Vagina (tissue), 2 donors: ENCODE measurements around the gene ZBTB20. TPM values are rescaled to one million over a fixed set of nuclear protein-coding genes. Genes with fewer than 3 reads are reported as not detected.

Experiments
- DNase-seq, 2 donors: peaks; one replicate each; pipeline ENCODE4 v3.0.0-alpha.2; 2017; ENCODE audit errors: extremely low spot score in 2 of 2
- H3K27ac ChIP-seq: fragments of 200-600 bp; sonication (generic); one replicate; pipeline ENCODE4 v1.5.1; 2019
- H3K27me3 ChIP-seq: fragments of 200-600 bp; sonication (generic); one replicate; pipeline ENCODE4 v1.5.1; 2019
- H3K36me3 ChIP-seq, 2 donors: fragments of 200-600 bp; sonication (generic); one replicate each; pipeline ENCODE4 v1.5.1; 2017 to 2019
- H3K4me1 ChIP-seq: fragments of 200-600 bp; sonication (generic); one replicate; pipeline ENCODE4 v1.5.1; 2019
- H3K4me3 ChIP-seq, 2 donors: fragments of 200-600 bp; sonication (generic); 1 replicate in 1 of 2; 2 replicates in 1 of 2; pipeline ENCODE4 v1.5.1; 2016 to 2019
- H3K9me3 ChIP-seq: fragments of 200-600 bp; sonication (generic); one replicate; pipeline ENCODE4 v1.5.1; 2019
- POLR2A ChIP-seq, 2 donors: fragments of 450-650 bp; IDR thresholded peaks; one replicate each; pipeline ENCODE4 v1.6.1; 2017; ENCODE audit warnings: antibody characterized with exemption in 2 of 2, mild to moderate bottlenecking in 2 of 2, moderate library complexity in 2 of 2
- POLR2AphosphoS5 ChIP-seq, 2 donors: sonication (generic); formaldehyde crosslinking; IDR thresholded peaks; one replicate each; pipeline ENCODE4 v1.9.0; 2017; ENCODE audit warnings: antibody characterized with exemption in 2 of 2, mild to moderate bottlenecking in 2 of 2, low read depth in 1 of 2; ENCODE audit not compliant: insufficient read depth in 1 of 2
- intact Hi-C: fragments of 100-400 bp; cut with DNase I; formaldehyde crosslinking; loops from one replicate; pipeline ENCODE4 v1.15.1; 2023
- total RNA-seq: library from RNA; depleted of rRNA; stranded (reverse); fragments of >200 nt; gene quantifications from one replicate; pipeline ENCODE4 v1.2.3, GENCODE V29; 2016
- TF ChIP-seq, protein P1 (sequence below), 3 experiments: fragments of 450-650 bp in 2 of 3; fragments of 200-600 bp in 1 of 3; sonication (generic) in 1 of 3; IDR thresholded peaks; one replicate each; pipeline ENCODE4 v1.5.1; 2017 to 2019; ENCODE audit warnings: antibody characterized with exemption in 3 of 3, mild to moderate bottlenecking in 2 of 3, moderate library complexity in 2 of 3

The ZBTB20 gene
- total RNA-seq, 1 donor from 2014 or later = 64.8 TPM

DNA sequence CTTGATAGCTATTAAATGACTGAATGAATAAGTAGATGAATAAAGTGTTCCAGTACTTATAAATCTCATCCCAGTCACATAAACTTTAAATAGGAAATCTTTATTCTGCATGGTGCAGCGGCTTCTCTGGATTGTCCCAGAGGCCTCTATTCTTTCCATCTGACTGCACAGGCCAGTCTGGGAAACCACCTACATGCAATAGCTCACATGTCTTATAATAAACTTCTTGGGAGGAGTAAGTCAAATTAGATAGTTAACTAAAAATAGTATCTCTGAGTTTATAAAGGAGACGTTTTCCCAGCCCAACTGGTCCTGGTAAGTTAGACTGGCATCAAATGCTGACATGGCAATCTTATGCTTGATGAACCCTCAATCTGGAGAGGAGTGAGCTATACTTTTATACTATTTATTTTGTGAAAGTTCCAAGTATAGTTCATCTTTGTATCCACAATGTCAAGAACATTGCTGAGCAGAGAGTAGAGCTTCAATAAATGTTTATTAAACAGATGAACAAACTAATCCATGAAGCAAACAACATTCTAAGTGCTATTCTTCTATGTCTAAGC, 435.7 kb downstream of the ZBTB20 start:
- TF ChIP-seq POLR2A (IDR thresholded peaks at IDR 0.05) (no peak), POLR2AphosphoS5 (IDR thresholded peaks at IDR 0.05; ENCODE audit: insufficient read depth in 1 of 2, low read depth in 1 of 2) (no peak)
- TF ChIP-seq, protein P1, sequence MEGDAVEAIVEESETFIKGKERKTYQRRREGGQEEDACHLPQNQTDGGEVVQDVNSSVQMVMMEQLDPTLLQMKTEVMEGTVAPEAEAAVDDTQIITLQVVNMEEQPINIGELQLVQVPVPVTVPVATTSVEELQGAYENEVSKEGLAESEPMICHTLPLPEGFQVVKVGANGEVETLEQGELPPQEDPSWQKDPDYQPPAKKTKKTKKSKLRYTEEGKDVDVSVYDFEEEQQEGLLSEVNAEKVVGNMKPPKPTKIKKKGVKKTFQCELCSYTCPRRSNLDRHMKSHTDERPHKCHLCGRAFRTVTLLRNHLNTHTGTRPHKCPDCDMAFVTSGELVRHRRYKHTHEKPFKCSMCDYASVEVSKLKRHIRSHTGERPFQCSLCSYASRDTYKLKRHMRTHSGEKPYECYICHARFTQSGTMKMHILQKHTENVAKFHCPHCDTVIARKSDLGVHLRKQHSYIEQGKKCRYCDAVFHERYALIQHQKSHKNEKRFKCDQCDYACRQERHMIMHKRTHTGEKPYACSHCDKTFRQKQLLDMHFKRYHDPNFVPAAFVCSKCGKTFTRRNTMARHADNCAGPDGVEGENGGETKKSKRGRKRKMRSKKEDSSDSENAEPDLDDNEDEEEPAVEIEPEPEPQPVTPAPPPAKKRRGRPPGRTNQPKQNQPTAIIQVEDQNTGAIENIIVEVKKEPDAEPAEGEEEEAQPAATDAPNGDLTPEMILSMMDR (IDR thresholded peaks at IDR 0.05) = no peak
- intact Hi-C loops = no loop called here

GRCh38 chr3:114709102-114709501, 438.0 kb downstream of the ZBTB20 start:
- no peaks in the 10 kb centered on the region for H3K4me1 ChIP-seq
- H3K27ac ChIP-seq = no peak overlapping the region
- intact Hi-C loops = no loop called here
- H3K9me3 ChIP-seq = no peaks in the 10 kb centered on the region
- no peaks in the 10 kb centered on the region for H3K27me3 ChIP-seq
- H3K4me3 ChIP-seq = no peak overlapping the region
- H3K36me3 ChIP-seq = no peaks in the 10 kb centered on the region
- DNase-seq = no peak
- no peak for TF ChIP-seq POLR2A (IDR thresholded peaks at IDR 0.05)
- TF ChIP-seq, protein P1 (IDR thresholded peaks at IDR 0.05) = no peak
- no peak for TF ChIP-seq POLR2AphosphoS5 (IDR thresholded peaks at IDR 0.05; ENCODE audit: insufficient read depth in 1 of 2, low read depth in 1 of 2)

More for the DNA sequence above, 435.7 kb downstream of the ZBTB20 start:
- DNase-seq = no peak
- Histone ChIP-seq H3K36me3 (no peaks in the 10 kb centered on the region), H3K9me3 (no peaks in the 10 kb centered on the region), H3K4me3 (no peak overlapping the region), H3K27ac (no peak overlapping the region), H3K4me1 (no peaks in the 10 kb centered on the region), H3K27me3 (no peaks in the 10 kb centered on the region)

DNA sequence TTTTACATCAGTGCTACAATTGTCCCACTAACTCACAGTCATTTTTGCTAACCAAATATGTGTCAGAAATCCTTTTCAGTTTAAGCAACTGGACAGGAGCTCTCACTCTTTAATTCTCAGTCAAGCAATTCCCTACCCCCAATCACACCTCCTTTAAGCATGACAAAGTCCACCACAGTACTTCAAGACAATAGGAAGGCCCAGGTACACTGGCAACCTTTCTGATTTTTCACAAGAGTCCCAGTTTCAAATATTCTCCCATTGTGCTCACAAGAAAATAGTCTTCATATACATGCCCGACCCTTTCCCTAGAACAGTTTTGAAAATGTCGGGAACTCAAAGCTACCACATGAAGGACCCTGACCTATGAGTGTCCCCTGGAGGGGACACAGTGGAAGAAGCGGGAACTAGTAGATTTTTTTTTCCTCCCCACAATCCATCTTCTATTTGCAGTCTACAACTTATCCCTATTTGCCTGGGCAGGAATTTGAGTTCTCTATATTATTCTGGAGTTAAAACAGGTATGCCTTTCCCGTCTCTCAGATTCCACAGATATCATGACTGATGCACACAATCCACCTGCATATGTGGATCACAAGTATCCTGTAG, 439.7 kb downstream of the ZBTB20 start:
- Histone ChIP-seq H3K4me3 (no peak overlapping the region), H3K9me3 (no peaks in the 10 kb centered on the region), H3K4me1 (no peaks in the 10 kb centered on the region), H3K27ac (no peak overlapping the region), H3K27me3 (no peaks in the 10 kb centered on the region), H3K36me3 (no peaks in the 10 kb centered on the region)
- TF ChIP-seq POLR2AphosphoS5 (IDR thresholded peaks at IDR 0.05; ENCODE audit: insufficient read depth in 1 of 2, low read depth in 1 of 2) = no peak
- TF ChIP-seq POLR2A (IDR thresholded peaks at IDR 0.05) = no peak
- TF ChIP-seq, protein P1 (IDR thresholded peaks at IDR 0.05) = no peak
- intact Hi-C loops = no loop called here
- no peak for DNase-seq

- H3K9me3 ChIP-seq = no peaks in the 10 kb centered on the region
- no peak for DNase-seq
- H3K36me3 ChIP-seq = no peaks in the 10 kb centered on the region
- no peak overlapping the region for H3K27ac ChIP-seq
- no peaks in the 10 kb centered on the region for H3K4me1 ChIP-seq
- intact Hi-C loops = no loop called here
- no peaks in the 10 kb centered on the region for H3K27me3 ChIP-seq
- TF ChIP-seq, protein P1 (IDR thresholded peaks at IDR 0.05) = no peak
- TF ChIP-seq POLR2A (IDR thresholded peaks at IDR 0.05) (no peak), POLR2AphosphoS5 (IDR thresholded peaks at IDR 0.05; ENCODE audit: insufficient read depth in 1 of 2, low read depth in 1 of 2) (no peak)
- no peak overlapping the region for H3K4me3 ChIP-seq
These were observed 440.4 kb downstream of the ZBTB20 start for GRCh38 chr3:114706591-114707232.
